ENCODE measurements around the gene UHRF2. TPM values are rescaled to one million over a fixed set of nuclear protein-coding genes. Genes with fewer than 3 reads are reported as not detected.

Gene UHRF2
- total RNA-seq, 2 experiments from 2014 or later, result 62.7 to 71.5 TPM

GRCh38 chr9:6410633-6411032 is 2.4 kb upstream of the UHRF2 start:
- no peak for DNase-seq

GRCh38 chr9:6413365-6414246 is 607 bp downstream of the UHRF2 start:
- no peaks in the 10 kb centered on the region for H3K27me3 Mint-ChIP-seq (ENCODE audit: low read depth)
- peaks cover 19% of the 10 kb centered on the region for H3K36me3 Mint-ChIP-seq (ENCODE audit: low read depth)
- intact Hi-C loops (cut with micrococcal nuclease), result loop anchor here (1.0 to 10.0 kb wide), 17 partner anchors 49 to 1749 kb away; partner anchors contain the start of genes JAK2, KDM4C, PLPP6 and RIC1
- peak overlapping the region; percentile 82 for H3K4me3 Mint-ChIP-seq
- H3K27ac Mint-ChIP-seq, result peak overlapping the region; percentile 84
- H3K9me3 Mint-ChIP-seq, result no peaks in the 10 kb centered on the region
- H3K4me1 Mint-ChIP-seq (ENCODE audit: low read depth), result peaks cover 37% of the 10 kb centered on the region
- CTCF ChIA-PET, result interaction anchor here (0.7 to 4.0 kb wide), 2 partner anchors 11 to 58 kb away, joined by 3 to 19 read pairs; no protein-coding TSS in a partner anchor
- DNase-seq, result peak; percentile 52

More at GRCh38 chr9:6410633-6411032, 2.4 kb upstream of the UHRF2 start:
- H3K4me3 Mint-ChIP-seq, result no peak overlapping the region
- H3K4me1 Mint-ChIP-seq (ENCODE audit: low read depth), result peaks cover 13% of the 10 kb centered on the region
- H3K27ac Mint-ChIP-seq, result no peak overlapping the region
- CTCF ChIA-PET, result interaction anchor here (1.0 kb wide), 1 partner anchor 56 kb away, joined by 5 read pairs; no protein-coding TSS in a partner anchor
- peaks cover 7% of the 10 kb centered on the region for H3K36me3 Mint-ChIP-seq (ENCODE audit: low read depth)
- intact Hi-C loops (cut with micrococcal nuclease), result loop anchor here (5.0 to 10.0 kb wide), 5 partner anchors 52 to 1746 kb away; partner anchors contain the start of genes JAK2, PLPP6, RIC1 and SPATA6L
- H3K27me3 Mint-ChIP-seq (ENCODE audit: low read depth), result peaks cover 2% of the 10 kb centered on the region
- no peaks in the 10 kb centered on the region for H3K9me3 Mint-ChIP-seq

- DNase-seq, result no peak
- H3K27ac Mint-ChIP-seq, result peak overlapping the region; percentile 84
- CTCF ChIA-PET, result interaction anchor here (0.7 to 4.0 kb wide), 2 partner anchors 10 to 58 kb away, joined by 3 to 19 read pairs; no protein-coding TSS in a partner anchor
- H3K36me3 Mint-ChIP-seq (ENCODE audit: low read depth), result peaks cover 19% of the 10 kb centered on the region
- no peaks in the 10 kb centered on the region for H3K9me3 Mint-ChIP-seq
- peak overlapping the region; percentile 82 for H3K4me3 Mint-ChIP-seq
- H3K27me3 Mint-ChIP-seq (ENCODE audit: low read depth), result no peaks in the 10 kb centered on the region
- intact Hi-C loops (cut with micrococcal nuclease), result loop anchor here (1.0 to 10.0 kb wide), 7 partner anchors 48 to 1749 kb away; partner anchors contain the start of genes JAK2, PLPP6, RIC1 and SPATA6L
- peaks cover 44% of the 10 kb centered on the region for H3K4me1 Mint-ChIP-seq (ENCODE audit: low read depth)
These were observed 1.2 kb downstream of the UHRF2 start for GRCh38 chr9:6414247-6414641.

- Mint-ChIP-seq H3K4me3 (peak overlapping the region; percentile 82), H3K27ac (peak overlapping the region; percentile 84), H3K27me3 (ENCODE audit: low read depth) (no peaks in the 10 kb centered on the region), H3K9me3 (no peaks in the 10 kb centered on the region), H3K4me1 (ENCODE audit: low read depth) (peaks cover 49% of the 10 kb centered on the region), H3K36me3 (ENCODE audit: low read depth) (peaks cover 20% of the 10 kb centered on the region)
- CTCF ChIA-PET, result interaction anchor here (0.7 to 4.0 kb wide), 3 partner anchors 59 to 569 kb away, joined by 3 to 19 read pairs (median 3); no protein-coding TSS in a partner anchor
- peak; percentile 35 for DNase-seq
- intact Hi-C loops (cut with micrococcal nuclease), result loop anchor here (2.0 to 10.0 kb wide), 4 partner anchors 650 to 1750 kb away; partner anchors contain the start of genes JAK2, PLPP6 and SPATA6L
These were observed 2.3 kb downstream of the UHRF2 start for GRCh38 chr9:6415266-6415665.

- CTCF ChIA-PET, result no interaction called here
- H3K9me3 Mint-ChIP-seq, result no peaks in the 10 kb centered on the region
- peak overlapping the region; percentile 93 for H3K27ac Mint-ChIP-seq
- intact Hi-C loops (cut with micrococcal nuclease), result loop anchor here (10.0 kb wide), 3 partner anchors 652 to 1752 kb away; partner anchors contain the start of genes JAK2, PLPP6 and SPATA6L
- DNase-seq, result no peak
- peak overlapping the region; percentile 64 for H3K4me3 Mint-ChIP-seq
- H3K4me1 Mint-ChIP-seq (ENCODE audit: low read depth), result peaks cover 59% of the 10 kb centered on the region
- H3K36me3 Mint-ChIP-seq (ENCODE audit: low read depth), result peaks cover 29% of the 10 kb centered on the region
- no peaks in the 10 kb centered on the region for H3K27me3 Mint-ChIP-seq (ENCODE audit: low read depth)
These were observed 4.2 kb downstream of the UHRF2 start for GRCh38 chr9:6417186-6417585.

GRCh38 chr9:6418764-6419163 is 5.8 kb downstream of the UHRF2 start:
- H3K27me3 Mint-ChIP-seq (ENCODE audit: low read depth), result no peaks in the 10 kb centered on the region
- H3K27ac Mint-ChIP-seq, result peak overlapping the region; percentile 93
- no peaks in the 10 kb centered on the region for H3K9me3 Mint-ChIP-seq
- CTCF ChIA-PET, result interaction anchor here (1.3 kb wide), 1 partner anchor 12 kb away, joined by 4 read pairs; no protein-coding TSS in a partner anchor
- intact Hi-C loops (cut with micrococcal nuclease), result loop anchor here (1.0 to 10.0 kb wide), 4 partner anchors 15 to 1754 kb away; partner anchors contain the start of genes JAK2, PLPP6 and SPATA6L
- peaks cover 63% of the 10 kb centered on the region for H3K4me1 Mint-ChIP-seq (ENCODE audit: low read depth)
- DNase-seq, result no peak
- peaks cover 36% of the 10 kb centered on the region for H3K36me3 Mint-ChIP-seq (ENCODE audit: low read depth)
- no peak overlapping the region for H3K4me3 Mint-ChIP-seq

GRCh38 chr9:6424940-6425339 is 11.9 kb downstream of the UHRF2 start:
- peaks cover 60% of the 10 kb centered on the region for H3K4me1 Mint-ChIP-seq (ENCODE audit: low read depth)
- peaks cover 34% of the 10 kb centered on the region for H3K36me3 Mint-ChIP-seq (ENCODE audit: low read depth)
- H3K27me3 Mint-ChIP-seq (ENCODE audit: low read depth), result no peaks in the 10 kb centered on the region
- no peak overlapping the region for H3K4me3 Mint-ChIP-seq
- H3K9me3 Mint-ChIP-seq, result no peaks in the 10 kb centered on the region
- no peak for DNase-seq
- intact Hi-C loops (cut with micrococcal nuclease), result no loop called here
- no peak overlapping the region for H3K27ac Mint-ChIP-seq
- CTCF ChIA-PET, result interaction anchor here (0.6 to 1.3 kb wide), 3 partner anchors 11 to 101 kb away, joined by 3 to 5 read pairs (median 3); partner anchors contain the start of gene UHRF2

GRCh38 chr9:6426117-6426516 is 13.1 kb downstream of the UHRF2 start:
- no peak overlapping the region for H3K4me3 Mint-ChIP-seq
- no peak overlapping the region for H3K27ac Mint-ChIP-seq
- no peaks in the 10 kb centered on the region for H3K27me3 Mint-ChIP-seq (ENCODE audit: low read depth)
- peaks cover 33% of the 10 kb centered on the region for H3K36me3 Mint-ChIP-seq (ENCODE audit: low read depth)
- no peak for DNase-seq
- peaks cover 61% of the 10 kb centered on the region for H3K4me1 Mint-ChIP-seq (ENCODE audit: low read depth)
- no peaks in the 10 kb centered on the region for H3K9me3 Mint-ChIP-seq
- CTCF ChIA-PET, result no interaction called here
- intact Hi-C loops (cut with micrococcal nuclease), result no loop called here

GRCh38 chr9:6428940-6429889 is 16.2 kb downstream of the UHRF2 start:
- Mint-ChIP-seq H3K36me3 (ENCODE audit: low read depth) (peaks cover 30% of the 10 kb centered on the region), H3K27ac (no peak overlapping the region), H3K9me3 (no peaks in the 10 kb centered on the region), H3K27me3 (ENCODE audit: low read depth) (no peaks in the 10 kb centered on the region), H3K4me1 (ENCODE audit: low read depth) (peaks cover 73% of the 10 kb centered on the region), H3K4me3 (no peak overlapping the region)
- CTCF ChIA-PET, result interaction anchor here (0.6 kb wide), 1 partner anchor 75 kb away, joined by 3 read pairs; no protein-coding TSS in a partner anchor
- intact Hi-C loops (cut with micrococcal nuclease), result no loop called here
- no peak for DNase-seq

GRCh38 chr9:6431038-6431437 is 18.0 kb downstream of the UHRF2 start:
- Mint-ChIP-seq H3K4me3 (no peak overlapping the region), H3K27me3 (ENCODE audit: low read depth) (no peaks in the 10 kb centered on the region), H3K9me3 (no peaks in the 10 kb centered on the region), H3K36me3 (ENCODE audit: low read depth) (peaks cover 26% of the 10 kb centered on the region), H3K27ac (no peak overlapping the region), H3K4me1 (ENCODE audit: low read depth) (peaks cover 68% of the 10 kb centered on the region)
- no peak for DNase-seq
- CTCF ChIA-PET, result interaction anchor here (1.2 kb wide), 1 partner anchor 12 kb away, joined by 4 read pairs; no protein-coding TSS in a partner anchor
- intact Hi-C loops (cut with micrococcal nuclease), result no loop called here

GRCh38 chr9:6433410-6433809 is 20.4 kb downstream of the UHRF2 start:
- peaks cover 31% of the 10 kb centered on the region for H3K36me3 Mint-ChIP-seq (ENCODE audit: low read depth)
- no peaks in the 10 kb centered on the region for H3K9me3 Mint-ChIP-seq
- intact Hi-C loops (cut with micrococcal nuclease), result loop anchor here (1.0 kb wide), 1 partner anchor 15 kb away; no protein-coding TSS in a partner anchor
- CTCF ChIA-PET, result interaction anchor here (0.6 kb wide), 1 partner anchor 635 kb away, joined by 3 read pairs; no protein-coding TSS in a partner anchor
- H3K27ac Mint-ChIP-seq, result peak overlapping the region; percentile 51
- DNase-seq, result no peak
- H3K4me1 Mint-ChIP-seq (ENCODE audit: low read depth), result peaks cover 65% of the 10 kb centered on the region
- H3K4me3 Mint-ChIP-seq, result no peak overlapping the region
- no peaks in the 10 kb centered on the region for H3K27me3 Mint-ChIP-seq (ENCODE audit: low read depth)
